Heart right ventricle (tissue), 16 donors: ENCODE data around the gene CYTH1. TPM values are rescaled to one million over a fixed set of nuclear protein-coding genes. Genes with fewer than 3 reads are reported as not detected.

Source experiments
- ATAC-seq, 8 donors: fragments of 200-7000 bp; cut with Tn5 transposase; one replicate each; pipeline ENCODE4 v1.9.1; 2020; ENCODE audit warnings: mild to moderate bottlenecking in 8 of 8, moderate library complexity in 8 of 8, moderate number of reproducible peaks in 1 of 8
- DNase-seq, 2 donors: peaks; one replicate each; pipeline ENCODE4 v3.0.0-alpha.2; 2020
- H3K27ac ChIP-seq, 10 donors: fragments of 200-600 bp; sonication (generic) in 2 of 10; one replicate each; pipeline versions ENCODE4 v1.5.0 to v1.8.0; 2020 to 2022; ENCODE audit warnings: mild to moderate bottlenecking in 3 of 10
- H3K27me3 ChIP-seq, 7 donors: fragments of 200-600 bp; one replicate each; pipeline ENCODE4 v1.8.0; 2021 to 2022; ENCODE audit warnings: mild to moderate bottlenecking in 2 of 7
- H3K36me3 ChIP-seq, 9 donors: fragments of 200-600 bp; sonication (generic) in 1 of 9; one replicate each; pipeline versions ENCODE4 v1.5.0 to v1.8.0; 2020 to 2022; ENCODE audit warnings: mild to moderate bottlenecking in 2 of 9
- H3K4me1 ChIP-seq, 9 donors: fragments of 200-600 bp; sonication (generic) in 1 of 9; one replicate each; pipeline versions ENCODE4 v1.5.0 to v1.8.0; 2020 to 2022; ENCODE audit warnings: mild to moderate bottlenecking in 4 of 9
- H3K4me3 ChIP-seq, 10 donors: fragments of 200-600 bp; sonication (generic) in 2 of 10; one replicate each; pipeline versions ENCODE4 v1.5.0 to v1.8.0; 2020 to 2022; ENCODE audit warnings: mild to moderate bottlenecking in 7 of 10, moderate library complexity in 2 of 10
- H3K9me3 ChIP-seq, 11 donors: fragments of 200-600 bp in 10 of 11; sonication (generic) in 2 of 11; one replicate each; pipeline versions ENCODE4 v1.5.0 to v1.8.0; 2013 to 2022; ENCODE audit warnings: mild to moderate bottlenecking in 2 of 11, control low read depth in 1 of 11, moderate library complexity in 1 of 11
- CTCF ChIP-seq, 9 donors: fragments of 200-600 bp; sonication (generic) in 2 of 9; IDR thresholded peaks; one replicate each; pipeline versions ENCODE4 v1.5.0 to v1.8.0; 2021 to 2022; ENCODE audit warnings: antibody characterized with exemption in 9 of 9, mild to moderate bottlenecking in 5 of 9, moderate library complexity in 1 of 9
- WGBS, 2 donors: extraction: QIAGEN DNeasy Blood & Tissue Kit; methylation state at CpG; one replicate each; pipeline ENCODE4 v1.1.7; 2013; ENCODE audit warnings: inconsistent platforms in 1 of 2; 5-methylcytosine and 5-hydroxymethylcytosine counted together
- intact Hi-C, 10 donors: fragments of 100-400 bp; cut with DNase I; formaldehyde crosslinking; loops; one replicate each; pipeline versions ENCODE4 v1.11.1 to v1.14.2; 2022
- polyA plus RNA-seq, 2 donors: library from polyadenylated mRNA; stranded (reverse); fragments of 200-250 nt; gene quantifications; one replicate each; pipeline ENCODE4 v1.2.3, GENCODE V29; 2013
- total RNA-seq, 10 donors: library from RNA; stranded (reverse); fragmentation: NEBNext Ultra II Directional in 3 of 10; extraction: Animal tissue kit (Norgen Biotek cat#: 25700) in 3 of 10; gene quantifications; one replicate each; pipeline versions ENCODE4 v1.2.1 to v1.2.4, GENCODE V29; 2021 to 2023
- donor health status: Arrhythmogenic right ventricular cardiomyopathy.
- donor health status: ischemic (EF 13 %, LVEDD 7.1; RV severe dilation, severe dysfunction).
- donor health status: healthy with polysubstance abuse.
- donor health status: DM: no; HTN: yes; CAD: no.
- donor health status: DM: no; HTN: no; CAD: no.
- donor health status: ischemic (EF 25% LVEDD 6.9; RV normal size, moderate dysfunction).
- donor health status: ischemic (EF 25% LVEDD 5.7; RV mildly dilated, moderate dysfunction).
- donor health status: healthy.
- donor health status: DM: yes; HTN: yes; CAD: no.
- donor health status: Ischemic cardiomyopathy.
- donor health status: ischemic (EF 35%, LVEDD 5.7; RV mildly dilated, moderate dysfunction).
- donor health status: nonischemic (EF 11% LVEDD 7.7; RV severe dilation, severe dysfunction).
- donor health status: DM: yes; HTN: yes; CAD: no.
- donor health status: PGD.
- donor health status: ischemic (EF 29% LVEDD 5.4; RV normal size, mild dysfunction).
- donor health status: nonischemic (EF 23%, LVEDD 6.1; RV moderate dilation, normal function).

CYTH1 gene
- total and polyA plus RNA-seq, 12 donors = 22.3 to 46.9 (median 32.5) TPM

DNA sequence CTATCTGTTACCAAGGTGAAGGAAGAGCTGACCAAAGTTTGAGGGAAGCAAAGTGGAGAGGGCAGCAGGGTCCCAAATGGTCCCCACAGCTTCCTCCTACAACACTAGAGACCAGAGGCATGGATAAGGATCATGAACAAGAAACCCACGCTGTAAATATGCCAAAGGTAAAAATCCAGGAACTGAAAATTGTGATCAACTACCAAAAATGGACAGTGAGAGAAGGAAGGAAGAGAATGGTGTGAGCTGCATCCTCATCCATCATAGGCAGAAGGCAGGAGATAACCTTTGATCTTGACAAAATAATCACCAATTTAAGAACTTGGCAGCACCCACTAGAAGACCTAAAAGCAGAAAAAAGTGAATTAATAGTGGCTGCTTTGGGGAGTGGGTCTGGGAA lies 66.2 kb downstream of the CYTH1 start:
- peaks cover 6 to 86% (median 49%) of the 10 kb centered on the region in 9 donors for H3K4me1 ChIP-seq
- intact Hi-C loops = loop anchor here in 2 of 10 donors (2.0 to 5.0 kb wide), 3 partner anchors 21 to 81 kb away; partner anchors contain the start of gene CYTH1 (in 2 of the 2)
- H3K4me3 ChIP-seq = no peak overlapping the region
- H3K36me3 ChIP-seq = no peaks in the 10 kb centered on the region
- TF ChIP-seq CTCF (IDR thresholded peaks at IDR 0.05) = no peak
- H3K27me3 ChIP-seq = no peaks in the 10 kb centered on the region
- ATAC-seq (no peak), DNase-seq (no peak)
- 72 to 78% methylated on average over 1 of the region's 1 CpG for WGBS, 2 donors
- H3K9me3 ChIP-seq = no peaks in the 10 kb centered on the region
- peak overlapping the region in 6 of 10 donors; percentile 10 to 78 (median 43) for H3K27ac ChIP-seq

GRCh38 chr17:78715000-78715771 lies 66.9 kb downstream of the CYTH1 start:
- no peak for TF ChIP-seq CTCF (IDR thresholded peaks at IDR 0.05)
- intact Hi-C loops = loop anchor here in 3 of 10 donors (5.0 kb wide), 3 partner anchors 32 to 82 kb away; partner anchors contain the start of gene CYTH1 (in 2 of the 3)
- H3K27ac ChIP-seq = peak overlapping the region in 4 of 10 donors; percentile 10 to 78 (median 43)
- ATAC-seq = no peak
- DNase-seq = no peak
- no peaks in the 10 kb centered on the region for H3K27me3 ChIP-seq
- 64 to 66% methylated on average over 14 of the region's 14 CpGs for WGBS, 2 donors
- no peak overlapping the region for H3K4me3 ChIP-seq
- peaks cover 6 to 83% (median 50%) of the 10 kb centered on the region in 9 donors for H3K4me1 ChIP-seq
- H3K9me3 ChIP-seq = no peaks in the 10 kb centered on the region
- H3K36me3 ChIP-seq = peaks cover 0 to 4% (median 0%) of the 10 kb centered on the region in 9 donors

GRCh38 chr17:78714534-78714933 lies 67.5 kb downstream of the CYTH1 start:
- Histone ChIP-seq H3K4me1 (peaks cover 6 to 83% (median 56%) of the 10 kb centered on the region in 9 donors), H3K27me3 (no peaks in the 10 kb centered on the region), H3K9me3 (no peaks in the 10 kb centered on the region), H3K4me3 (no peak overlapping the region), H3K36me3 (peaks cover 0 to 5% (median 0%) of the 10 kb centered on the region in 9 donors), H3K27ac (no peak overlapping the region)
- TF ChIP-seq CTCF (IDR thresholded peaks at IDR 0.05) = no peak
- 99% methylated on average over 4 of the region's 4 CpGs for WGBS, 2 donors
- ATAC-seq = no peak
- intact Hi-C loops = loop anchor here in 1 of 10 donors (5.0 kb wide), 1 partner anchor 33 kb away; no protein-coding TSS in a partner anchor
- no peak for DNase-seq

- no peak for ATAC-seq
- WGBS, 2 donors = 97 to 98% methylated on average over 2 of the region's 2 CpGs
- DNase-seq = no peak
- H3K27ac ChIP-seq = no peak overlapping the region
- no peaks in the 10 kb centered on the region for H3K27me3 ChIP-seq
- H3K36me3 ChIP-seq = peaks cover 0 to 30% (median 0%) of the 10 kb centered on the region in 9 donors
- peaks cover 6 to 81% (median 55%) of the 10 kb centered on the region in 9 donors for H3K4me1 ChIP-seq
- H3K4me3 ChIP-seq = no peak overlapping the region
- no peaks in the 10 kb centered on the region for H3K9me3 ChIP-seq
- no peak for TF ChIP-seq CTCF (IDR thresholded peaks at IDR 0.05)
- intact Hi-C loops = loop anchor here in 1 of 10 donors (5.0 kb wide), 1 partner anchor 35 kb away; no protein-coding TSS in a partner anchor
These were observed 70.0 kb downstream of the CYTH1 start for GRCh38 chr17:78712043-78712442.
